K562 (cell line): ENCODE measurements around the gene UBXN11. TPM values are rescaled to one million over a fixed set of nuclear protein-coding genes. Genes with fewer than 3 reads are reported as not detected.

Source experiments
- DEAF1 ChIP-seq: fragments of 450-650 bp; formaldehyde crosslinking; IDR thresholded peaks from 2 replicates; pipeline ENCODE4 v1.4.0; 2020; ENCODE audit warnings: mild to moderate bottlenecking, moderate library complexity
- ELF4 ChIP-seq: fragments of 450-650 bp; formaldehyde crosslinking; IDR thresholded peaks from 2 replicates; pipeline ENCODE4 v1.4.0; 2022; ENCODE audit warnings: missing genetic modification characterization
- JUNB ChIP-seq: fragments of 450-650 bp; formaldehyde crosslinking; conservative IDR thresholded peaks from 2 replicates; pipeline ENCODE4 v1.4.0; 2020; ENCODE audit warnings: mild to moderate bottlenecking
- PATZ1 ChIP-seq: fragments of 250-450 bp; sonication (Bioruptor Pico); IDR thresholded peaks from 2 replicates; pipeline ENCODE4 v1.5.0; 2020; ENCODE audit warnings: mild to moderate bottlenecking, borderline replicate concordance
- RNF2 ChIP-seq: sonication (generic); IDR thresholded peaks from 2 replicates; pipeline ENCODE4 v1.6.1; 2016
- SMAD1 ChIP-seq: fragments of 150-350 bp; IDR thresholded peaks from 2 replicates; pipeline ENCODE4 v1.6.1; 2014; ENCODE audit warnings: low read length, low read depth; ENCODE audit not compliant: partially characterized antibody
- SRSF9 ChIP-seq: fragments of 200-400 bp; formaldehyde crosslinking; IDR thresholded peaks from 2 replicates; pipeline ENCODE4 v1.6.1; 2017; ENCODE audit warnings: low read depth, low read length, borderline replicate concordance
- ZBTB49 ChIP-seq: sonication (generic); formaldehyde crosslinking; IDR thresholded peaks from 2 replicates; pipeline ENCODE4 v1.8.0; 2022; ENCODE audit warnings: missing genetic modification reagents, mild to moderate bottlenecking, borderline replicate concordance
- ZNF212 ChIP-seq: fragments of 450-650 bp; formaldehyde crosslinking; IDR thresholded peaks from 2 replicates; pipeline ENCODE4 v1.4.0; 2020; ENCODE audit warnings: mild to moderate bottlenecking
- ZNF444 ChIP-seq: fragments of 250-450 bp; sonication (Bioruptor Pico); IDR thresholded peaks from 2 replicates; pipeline ENCODE4 v1.4.0; 2020; ENCODE audit warnings: mild to moderate bottlenecking, moderate library complexity
- polyA plus RNA-seq, 8 experiments: library from polyadenylated mRNA; depleted of rRNA in 4 of 8; stranded (reverse) in 5 of 8; unstranded in 3 of 8; fragments of >200 nt; fragmentation: Nextera tagmentation in 2 of 8; fragmentation: Illumina TruSeq in 1 of 8; extraction: Ambion mirVana in 2 of 8; extraction: Trizol in 1 of 8; gene quantifications; 2 replicates each; pipeline versions ENCODE4 v1.2.1 to v1.2.3, GENCODE V29; 2011 to 2014; ENCODE audit warnings: inconsistent platforms in 1 of 8, missing spikeins in 1 of 8
- total RNA-seq, 7 experiments: library from RNA; depleted of rRNA in 6 of 7; stranded (reverse); fragments of >200 nt in 6 of 7; fragmentation: Illumina TruSeq in 2 of 7; extraction: Trizol in 2 of 7; gene quantifications; 2 replicates each; pipeline versions ENCODE4 v1.2.1 to v1.2.3, GENCODE V29; 2011 to 2021; ENCODE audit warnings: low replicate concordance in 1 of 7
- TF ChIP-seq, protein P1 (sequence below), 2 experiments: fragments of 450-650 bp in 1 of 2; sonication (generic) in 1 of 2; formaldehyde crosslinking in 1 of 2; IDR thresholded peaks; 2 replicates each; pipeline versions ENCODE4 v1.7.1 to v1.9.0; 2016 to 2022; ENCODE audit warnings: inconsistent platforms in 1 of 2, mild to moderate bottlenecking in 1 of 2, missing genetic modification reagents in 1 of 2

UBXN11 gene
- total and polyA plus RNA-seq, 9 of the 15 experiments (the other 6 are each of a cell fraction or from before 2014, with no cell fraction given) = 0.48 to 34.3 (median 11.3) TPM

- TF ChIP-seq SRSF9 (no peak), JUNB (CRISPR knock-in tag) (no peak; the same call in 1 of the 2 replicates), ZNF444 (CRISPR knock-in tag) (no peak), ELF4 (CRISPR knock-in tag) (no peak), RNF2 (no peak; the same call in 1 of the 2 replicates), ZNF212 (CRISPR knock-in tag) (no peak), DEAF1 (CRISPR knock-in tag) (peak; percentile 82), ZBTB49 (CRISPR knock-in tag) (no peak), PATZ1 (no peak), SMAD1 (no peak)
- TF ChIP-seq, protein P1, sequence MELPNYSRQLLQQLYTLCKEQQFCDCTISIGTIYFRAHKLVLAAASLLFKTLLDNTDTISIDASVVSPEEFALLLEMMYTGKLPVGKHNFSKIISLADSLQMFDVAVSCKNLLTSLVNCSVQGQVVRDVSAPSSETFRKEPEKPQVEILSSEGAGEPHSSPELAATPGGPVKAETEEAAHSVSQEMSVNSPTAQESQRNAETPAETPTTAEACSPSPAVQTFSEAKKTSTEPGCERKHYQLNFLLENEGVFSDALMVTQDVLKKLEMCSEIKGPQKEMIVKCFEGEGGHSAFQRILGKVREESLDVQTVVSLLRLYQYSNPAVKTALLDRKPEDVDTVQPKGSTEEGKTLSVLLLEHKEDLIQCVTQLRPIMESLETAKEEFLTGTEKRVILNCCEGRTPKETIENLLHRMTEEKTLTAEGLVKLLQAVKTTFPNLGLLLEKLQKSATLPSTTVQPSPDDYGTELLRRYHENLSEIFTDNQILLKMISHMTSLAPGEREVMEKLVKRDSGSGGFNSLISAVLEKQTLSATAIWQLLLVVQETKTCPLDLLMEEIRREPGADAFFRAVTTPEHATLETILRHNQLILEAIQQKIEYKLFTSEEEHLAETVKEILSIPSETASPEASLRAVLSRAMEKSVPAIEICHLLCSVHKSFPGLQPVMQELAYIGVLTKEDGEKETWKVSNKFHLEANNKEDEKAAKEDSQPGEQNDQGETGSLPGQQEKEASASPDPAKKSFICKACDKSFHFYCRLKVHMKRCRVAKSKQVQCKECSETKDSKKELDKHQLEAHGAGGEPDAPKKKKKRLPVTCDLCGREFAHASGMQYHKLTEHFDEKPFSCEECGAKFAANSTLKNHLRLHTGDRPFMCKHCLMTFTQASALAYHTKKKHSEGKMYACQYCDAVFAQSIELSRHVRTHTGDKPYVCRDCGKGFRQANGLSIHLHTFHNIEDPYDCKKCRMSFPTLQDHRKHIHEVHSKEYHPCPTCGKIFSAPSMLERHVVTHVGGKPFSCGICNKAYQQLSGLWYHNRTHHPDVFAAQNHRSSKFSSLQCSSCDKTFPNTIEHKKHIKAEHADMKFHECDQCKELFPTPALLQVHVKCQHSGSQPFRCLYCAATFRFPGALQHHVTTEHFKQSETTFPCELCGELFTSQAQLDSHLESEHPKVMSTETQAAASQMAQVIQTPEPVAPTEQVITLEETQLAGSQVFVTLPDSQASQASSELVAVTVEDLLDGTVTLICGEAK (IDR thresholded peaks at IDR 0.05) = no peak
- TF ChIP-seq, protein P1 (CRISPR knock-in tag; IDR thresholded peaks at IDR 0.05) = no peak
Observed at GRCh38 chr1:26275580-26276431, 30.6 kb downstream of the UBXN11 start (continued).
